CD4-positive, CD25-positive, alpha-beta regulatory T cell (primary cell): ENCODE data around the gene CD300H. TPM values are rescaled to one million over a fixed set of nuclear protein-coding genes. Genes with fewer than 3 reads are reported as not detected.

Experiments used
- ATAC-seq, 2 donors: fragments of 150-1000 bp; cut with Tn5 transposase; one replicate each; pipeline ENCODE4 v1.10.0; 2021; ENCODE audit warnings: low read depth in 2 of 2, moderate number of reproducible peaks in 2 of 2, moderate library complexity in 1 of 2
- DNase-seq, 3 donors: peaks; one replicate each; pipeline versions ENCODE4 v3.0.0 to v3.0.0-alpha.2; 2012 to 2022; ENCODE audit warnings: mixed read lengths in 1 of 3
- H3K27ac ChIP-seq: one replicate; pipeline ENCODE4 v1.7.0; 2013; ENCODE audit warnings: mild to moderate bottlenecking, low read length; ENCODE audit not compliant: insufficient read depth, poor library complexity, severe bottlenecking
- H3K27me3 ChIP-seq: one replicate; pipeline ENCODE4 v1.7.0; 2013; ENCODE audit warnings: low read length; ENCODE audit not compliant: control insufficient read depth, insufficient read depth
- H3K36me3 ChIP-seq: one replicate; pipeline ENCODE4 v1.7.0; 2013; ENCODE audit warnings: mild to moderate bottlenecking, low read length, moderate library complexity; ENCODE audit not compliant: control insufficient read depth, insufficient read depth
- H3K4me1 ChIP-seq: 2 replicates; pipeline ENCODE4 v1.7.0; 2013; ENCODE audit warnings: mild to moderate bottlenecking, low read length; ENCODE audit not compliant: insufficient read depth, control insufficient read depth, poor library complexity, severe bottlenecking
- H3K4me3 ChIP-seq: one replicate; pipeline ENCODE4 v1.7.0; 2013; ENCODE audit warnings: low read depth, mild to moderate bottlenecking, low read length, moderate library complexity
- H3K9me3 ChIP-seq, 2 experiments: 1 replicate in 1 of 2; 2 replicates in 1 of 2; pipeline ENCODE4 v1.7.0; 2013; ENCODE audit warnings: low read length in 2 of 2, mild to moderate bottlenecking in 1 of 2, moderate library complexity in 1 of 2; ENCODE audit not compliant: control insufficient read depth in 2 of 2
- H3K27ac Mint-ChIP-seq, 3 donors: one replicate each; pipeline ENCODE4 v1.8.0; 2020 to 2022; ENCODE audit warnings: mild to moderate bottlenecking in 3 of 3, mixed read lengths in 3 of 3, moderate library complexity in 2 of 3
- H3K27me3 Mint-ChIP-seq: one replicate; pipeline ENCODE4 v1.8.0; 2022; ENCODE audit warnings: mild to moderate bottlenecking, mixed read lengths
- H3K36me3 Mint-ChIP-seq: one replicate; pipeline ENCODE4 v1.8.0; 2020; ENCODE audit warnings: mixed read lengths
- H3K4me1 Mint-ChIP-seq, 4 donors: one replicate each; pipeline ENCODE4 v1.8.0; 2020 to 2022; ENCODE audit warnings: mixed read lengths in 4 of 4, mild to moderate bottlenecking in 1 of 4
- H3K4me3 Mint-ChIP-seq, 4 donors: one replicate each; pipeline ENCODE4 v1.8.0; 2020 to 2022; ENCODE audit warnings: mild to moderate bottlenecking in 4 of 4, mixed read lengths in 4 of 4, moderate library complexity in 3 of 4
- H3K9me3 Mint-ChIP-seq, 7 donors: one replicate each; pipeline ENCODE4 v1.8.0; 2020 to 2022; ENCODE audit warnings: mixed read lengths in 7 of 7, mild to moderate bottlenecking in 3 of 7, moderate library complexity in 2 of 7
- polyA plus RNA-seq, 4 donors: library from polyadenylated mRNA; unstranded; fragments of 300-500 nt; fragmentation: Illumina TruSeq; gene quantifications; one replicate each; pipeline ENCODE4 v1.2.3, GENCODE V29; 2021
- total RNA-seq: library from RNA; stranded (reverse); gene quantifications from one replicate; pipeline ENCODE4 v1.2.3, GENCODE V29; 2022

The CD300H gene
- total and polyA plus RNA-seq, 5 donors from 2014 or later = 0.37 TPM; not detected in 4

DNA sequence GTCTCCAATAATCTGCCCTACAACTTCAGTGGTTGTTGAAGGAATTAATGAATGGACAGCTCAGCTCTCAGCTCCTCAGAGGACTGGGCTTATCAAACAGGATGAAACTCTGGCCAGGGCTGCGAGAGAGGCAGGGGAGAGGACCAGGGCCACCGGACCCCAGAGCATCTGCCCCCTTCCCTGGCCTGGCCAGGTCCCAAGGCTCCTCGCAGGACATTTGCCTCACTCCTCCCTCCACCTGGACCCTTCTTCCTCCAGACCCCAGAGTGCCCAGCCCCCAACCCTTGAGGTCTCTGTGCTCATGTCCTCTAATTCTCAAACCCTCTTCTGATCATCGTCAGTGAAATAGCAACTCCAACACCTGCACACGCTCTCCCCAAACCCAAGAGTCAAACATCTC is 25.1 kb downstream of the CD300H start:
- no peaks in the 10 kb centered on the region for H3K36me3 Mint-ChIP-seq
- no peak for DNase-seq
- H3K27ac Mint-ChIP-seq = peak overlapping the region in 1 of 3 donors; percentile 10
- H3K4me3 ChIP-seq = no peak overlapping the region
- no peaks in the 10 kb centered on the region for H3K4me1 ChIP-seq
- no peaks in the 10 kb centered on the region for H3K4me1 Mint-ChIP-seq
- no peak overlapping the region for H3K4me3 Mint-ChIP-seq
- no peaks in the 10 kb centered on the region for H3K36me3 ChIP-seq
- no peaks in the 10 kb centered on the region for H3K9me3 ChIP-seq
- H3K27ac ChIP-seq = no peak overlapping the region
- no peaks in the 10 kb centered on the region for H3K27me3 Mint-ChIP-seq
- ATAC-seq = no peak
- H3K27me3 ChIP-seq = no peaks in the 10 kb centered on the region
- H3K9me3 Mint-ChIP-seq = peaks cover 0 to 1% (median 0%) of the 10 kb centered on the region in 7 donors

DNA sequence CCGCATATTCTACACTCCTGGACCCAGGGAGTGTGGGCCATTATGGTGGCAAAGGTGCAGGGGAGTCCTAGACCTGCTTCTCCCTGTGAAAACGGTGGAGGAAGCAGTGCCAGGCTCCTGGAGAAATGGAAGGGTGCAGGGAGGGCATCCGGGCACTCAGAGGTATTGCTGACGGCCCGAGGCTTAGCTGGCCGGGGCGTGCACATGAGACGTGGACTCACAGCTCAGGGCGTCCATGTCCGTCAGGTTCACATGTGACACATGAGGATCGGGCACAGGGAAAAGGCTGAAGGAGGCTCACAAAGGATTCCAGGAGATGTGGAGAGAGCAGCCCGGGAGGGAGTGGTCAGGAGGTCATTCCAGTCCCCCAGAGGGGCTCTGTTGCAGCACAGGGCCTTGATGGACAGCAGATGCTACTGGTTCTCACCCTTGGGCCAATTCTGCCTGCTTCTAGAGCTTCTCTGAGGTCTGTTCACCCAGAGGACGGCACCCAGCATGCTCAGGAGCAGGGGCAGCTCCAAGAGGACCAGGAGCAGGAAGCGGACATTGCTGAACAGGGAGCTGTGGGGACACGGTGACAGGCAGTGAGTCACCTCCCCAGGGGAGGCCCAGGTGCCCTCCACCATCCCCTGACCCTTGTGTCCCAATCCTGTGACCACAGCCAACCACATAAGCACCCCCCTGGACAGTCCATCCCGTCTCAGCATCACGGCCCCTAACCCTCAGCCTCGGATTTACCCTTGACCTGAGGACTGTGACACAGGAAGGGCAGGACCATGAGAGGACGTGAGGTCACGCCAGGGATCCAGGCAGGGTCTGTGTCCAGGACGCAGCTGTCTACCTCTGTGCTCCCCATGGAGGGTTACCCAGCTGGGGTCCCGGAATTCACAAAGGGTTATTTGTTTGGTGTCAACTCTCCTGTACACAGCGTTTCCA is 25.9 kb downstream of the CD300H start:
- H3K27ac Mint-ChIP-seq = no peak overlapping the region
- Histone ChIP-seq H3K4me3 (no peak overlapping the region), H3K36me3 (no peaks in the 10 kb centered on the region), H3K9me3 (no peaks in the 10 kb centered on the region), H3K4me1 (no peaks in the 10 kb centered on the region), H3K27ac (no peak overlapping the region), H3K27me3 (no peaks in the 10 kb centered on the region)
- H3K9me3 Mint-ChIP-seq = peaks cover 0 to 1% (median 0%) of the 10 kb centered on the region in 7 donors
- H3K36me3 Mint-ChIP-seq = no peaks in the 10 kb centered on the region
- no peak overlapping the region for H3K4me3 Mint-ChIP-seq
- no peaks in the 10 kb centered on the region for H3K4me1 Mint-ChIP-seq
- ATAC-seq (no peak), DNase-seq (no peak)
- no peaks in the 10 kb centered on the region for H3K27me3 Mint-ChIP-seq

DNA sequence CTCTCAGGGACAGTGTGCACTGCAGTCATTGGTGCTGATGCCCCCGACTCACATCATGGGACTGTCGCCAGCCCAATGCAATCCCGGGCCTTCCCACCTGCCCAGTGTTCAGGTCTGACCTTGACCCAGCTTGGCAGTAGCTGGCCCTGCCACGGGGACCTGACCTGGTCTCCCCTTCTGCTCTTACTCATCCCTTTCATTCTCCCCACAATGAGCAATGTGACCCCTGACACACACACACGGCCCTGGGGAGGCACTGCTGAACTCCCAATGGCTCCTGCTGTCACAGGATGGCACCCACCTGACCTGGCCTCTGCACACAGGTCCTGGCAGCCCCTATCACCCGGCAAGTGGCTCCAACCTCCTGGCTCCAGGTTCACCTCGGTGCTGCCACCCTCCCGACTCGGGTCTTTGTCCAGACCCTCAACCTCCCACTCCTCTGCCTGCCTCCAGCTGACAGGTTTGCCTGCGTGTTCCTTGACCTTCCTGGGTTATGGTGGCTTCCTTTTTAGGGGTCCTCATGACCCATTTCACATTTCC is 28.0 kb downstream of the CD300H start:
- DNase-seq (no peak), ATAC-seq (no peak)
- Histone ChIP-seq H3K4me1 (no peaks in the 10 kb centered on the region), H3K9me3 (no peaks in the 10 kb centered on the region), H3K36me3 (no peaks in the 10 kb centered on the region), H3K27me3 (peaks cover 3% of the 10 kb centered on the region), H3K27ac (no peak overlapping the region), H3K4me3 (no peak overlapping the region)
- Mint-ChIP-seq H3K36me3 (no peaks in the 10 kb centered on the region), H3K27ac (no peak overlapping the region), H3K4me1 (no peaks in the 10 kb centered on the region), H3K27me3 (peaks cover 8% of the 10 kb centered on the region), H3K4me3 (no peak overlapping the region), H3K9me3 (peaks cover 0 to 1% (median 0%) of the 10 kb centered on the region in 7 donors)

DNA sequence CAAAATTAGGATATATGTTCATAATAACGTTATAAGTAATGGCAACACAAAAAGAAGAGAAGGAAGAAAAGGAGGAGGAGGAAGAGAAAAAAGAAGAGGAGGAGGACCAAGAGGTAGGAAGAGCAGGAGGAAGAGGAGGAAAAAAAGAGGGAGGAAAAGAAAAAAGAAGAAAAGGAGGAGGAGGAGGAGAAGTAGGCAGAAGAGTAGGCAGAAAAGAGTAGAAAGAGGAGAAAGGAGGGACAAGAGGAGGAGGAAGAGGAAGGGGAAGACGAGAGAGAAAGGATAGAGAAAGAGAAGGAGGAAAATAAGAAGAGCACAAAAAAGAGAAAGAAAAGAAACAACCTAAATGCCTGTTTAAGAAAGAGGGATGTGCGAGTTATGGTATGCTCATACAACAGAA is 30.4 kb downstream of the CD300H start:
- Mint-ChIP-seq H3K4me1 (peaks cover 0 to 2% (median under 1%) of the 10 kb centered on the region in 4 donors), H3K27ac (no peak overlapping the region), H3K27me3 (peaks cover 30% of the 10 kb centered on the region)

DNA sequence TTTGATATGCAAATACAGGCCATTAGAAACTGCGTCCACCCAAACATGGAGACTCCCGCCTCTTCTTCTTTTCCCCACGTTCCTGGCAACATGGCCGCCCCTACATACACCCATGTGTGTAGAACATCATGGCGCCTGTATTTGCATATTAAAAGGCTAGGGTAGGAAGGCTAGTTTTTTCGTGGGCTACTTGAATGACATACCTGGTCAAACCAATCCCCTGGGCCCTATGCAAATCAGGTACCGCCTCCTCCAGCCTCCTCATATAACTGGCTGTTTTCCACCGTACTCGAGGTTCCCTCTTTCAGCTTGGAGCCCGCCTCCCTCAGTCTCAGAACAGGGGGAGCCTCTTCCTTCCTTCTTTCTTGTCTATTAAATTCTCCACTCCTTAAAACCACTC is 35.2 kb downstream of the CD300H start:
- Mint-ChIP-seq H3K36me3 (no peaks in the 10 kb centered on the region), H3K4me3 (no peak overlapping the region), H3K27ac (peak overlapping the region in 1 of 3 donors; percentile 77), H3K27me3 (peaks cover 39% of the 10 kb centered on the region), H3K4me1 (peaks cover 0 to 2% (median under 1%) of the 10 kb centered on the region in 4 donors), H3K9me3 (no peaks in the 10 kb centered on the region)
- H3K4me3 ChIP-seq = no peak overlapping the region
- no peaks in the 10 kb centered on the region for H3K9me3 ChIP-seq
- no peak overlapping the region for H3K27ac ChIP-seq
- DNase-seq = no peak
- peak in 1 of 2 donors; percentile 30 for ATAC-seq
- no peaks in the 10 kb centered on the region for H3K4me1 ChIP-seq
- no peaks in the 10 kb centered on the region for H3K36me3 ChIP-seq
- peaks cover 14% of the 10 kb centered on the region for H3K27me3 ChIP-seq

More for the DNA sequence above, 30.4 kb downstream of the CD300H start:
- H3K27me3 ChIP-seq = peaks cover 12% of the 10 kb centered on the region
- H3K9me3 ChIP-seq = no peaks in the 10 kb centered on the region
- H3K4me3 ChIP-seq = no peak overlapping the region
- peaks cover 0 to 1% (median 0%) of the 10 kb centered on the region in 7 donors for H3K9me3 Mint-ChIP-seq
- no peaks in the 10 kb centered on the region for H3K36me3 Mint-ChIP-seq
- DNase-seq (no peak), ATAC-seq (no peak)
- H3K4me1 ChIP-seq = no peaks in the 10 kb centered on the region
- H3K4me3 Mint-ChIP-seq = no peak overlapping the region
- H3K36me3 ChIP-seq = no peaks in the 10 kb centered on the region
- no peak overlapping the region for H3K27ac ChIP-seq

DNA sequence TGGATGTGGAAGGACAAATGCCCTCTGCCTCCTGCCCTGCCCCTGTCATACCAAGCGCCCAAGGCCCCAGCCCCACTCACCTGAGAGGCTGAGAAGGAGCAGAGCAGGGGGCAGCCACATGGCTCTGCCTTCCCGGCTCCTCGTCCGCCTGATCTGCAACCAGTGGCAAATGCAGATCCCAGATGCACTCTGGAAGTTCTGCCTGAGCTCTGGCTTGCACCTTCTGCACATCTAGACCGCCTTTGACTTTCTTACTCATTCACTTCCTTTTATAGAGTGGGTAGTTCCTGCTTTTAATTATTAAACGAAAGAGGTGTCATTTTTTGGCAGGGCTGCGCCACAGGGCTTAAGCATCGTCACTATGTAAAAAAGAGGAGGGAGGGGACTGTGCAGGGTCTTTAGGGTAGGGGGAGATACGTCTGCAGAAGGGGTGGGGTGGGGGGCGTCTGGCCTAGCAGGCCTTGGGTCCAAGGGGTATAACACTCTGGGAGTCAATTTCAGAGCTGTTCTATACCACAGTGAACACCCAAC is 36.0 kb downstream of the CD300H start, which contains the start of gene CD300LB:
CD300LB (minus strand) TSS at position 245 of the 531 bp plus-strand sequence; CDS start at position 120, 125 bp downstream.
- ATAC-seq (no peak), DNase-seq (no peak)
- Histone ChIP-seq H3K4me3 (no peak within 1 kb of the TSS), H3K27me3 (peaks cover 14% of the 10 kb centered on the region), H3K9me3 (no peaks in the 10 kb centered on the region), H3K36me3 (no peaks in the 10 kb centered on the region), H3K4me1 (no peaks in the 10 kb centered on the region), H3K27ac (no peak within 1 kb of the TSS)
- Mint-ChIP-seq H3K9me3 (no peaks in the 10 kb centered on the region), H3K4me3 (no peak within 1 kb of the TSS), H3K36me3 (no peaks in the 10 kb centered on the region), H3K4me1 (peaks cover 0 to 2% (median under 1%) of the 10 kb centered on the region in 4 donors), H3K27ac (peak within 1 kb of the TSS in 1 of 3 donors; percentile 77), H3K27me3 (peaks cover 45% of the 10 kb centered on the region)

DNA sequence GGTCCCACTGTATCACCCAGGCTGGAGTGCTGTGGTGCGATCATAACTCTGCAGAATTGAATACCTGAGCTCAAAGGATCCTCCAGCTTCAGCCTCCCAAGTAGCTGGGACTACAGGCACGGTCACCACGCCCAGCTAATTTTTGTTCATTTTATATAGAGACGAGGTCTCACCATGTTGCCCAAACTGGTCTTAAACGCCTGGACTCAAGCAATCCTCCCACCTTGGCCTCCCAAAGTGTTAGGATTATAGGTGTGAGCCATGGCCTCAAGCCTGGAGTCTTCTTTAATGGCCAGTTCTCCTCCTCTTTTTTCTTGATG is 36.5 kb downstream of the CD300H start:
- Histone ChIP-seq H3K27me3 (peaks cover 14% of the 10 kb centered on the region), H3K4me3 (no peak overlapping the region), H3K27ac (no peak overlapping the region), H3K9me3 (no peaks in the 10 kb centered on the region), H3K36me3 (no peaks in the 10 kb centered on the region), H3K4me1 (no peaks in the 10 kb centered on the region)
- peaks cover 43% of the 10 kb centered on the region for H3K27me3 Mint-ChIP-seq
- no peak overlapping the region for H3K4me3 Mint-ChIP-seq
- no peak overlapping the region for H3K27ac Mint-ChIP-seq
- no peaks in the 10 kb centered on the region for H3K9me3 Mint-ChIP-seq
- no peak for DNase-seq
- no peak for ATAC-seq
- no peaks in the 10 kb centered on the region for H3K36me3 Mint-ChIP-seq
- peaks cover 0 to 2% (median under 1%) of the 10 kb centered on the region in 4 donors for H3K4me1 Mint-ChIP-seq
